Measurements from ENCODE around the gene CACYBP. TPM values are rescaled to one million over a fixed set of nuclear protein-coding genes. Genes with fewer than 3 reads are reported as not detected.

CACYBP gene
- total and polyA plus RNA-seq, 2 of the 8 experiments (the other 6 are each of a cell fraction or from before 2014, with no cell fraction given), result 28.3 to 247 TPM

- H3K9me3 ChIP-seq (ENCODE audit: insufficient read depth in 2 of 2, low read depth in 1 of 2, low read length in 1 of 2), result no peaks in the 10 kb centered on the region
- no peaks in the 10 kb centered on the region for H3K79me1 ChIP-seq (ENCODE audit: low read depth, low read length)
- no peak overlapping the region for H3K56ac ChIP-seq (replicated peaks; ENCODE audit: insufficient read length, low read depth, low read length)
- no peak overlapping the region for H3K4me2 ChIP-seq (ENCODE audit: insufficient read depth in 1 of 2, low read depth in 2 of 2, low read length in 2 of 2)
- no peak overlapping the region for H4K91ac ChIP-seq (replicated peaks; ENCODE audit: insufficient read length, low read length)
- no peaks in the 10 kb centered on the region for H4K20me1 ChIP-seq (replicated peaks in 1 of 2; ENCODE audit: control insufficient read depth in 1 of 2, insufficient read depth in 2 of 2, low read length in 2 of 2)
- H3K23ac ChIP-seq (ENCODE audit: insufficient read length), result no peak overlapping the region
- H3K27ac ChIP-seq (ENCODE audit: low read depth, low read length), result no peak overlapping the region
- FAIRE-seq (no peak), DNase-seq (ENCODE audit: low read depth in 1 of 2, low spot score in 2 of 2) (no peak)
- no peaks in the 10 kb centered on the region for H3K36me3 ChIP-seq (ENCODE audit: control insufficient read depth in 2 of 4, insufficient read depth in 4 of 4, low read length in 3 of 4)
- no peak overlapping the region for H2AFZ ChIP-seq (ENCODE audit: low read length)
- no peak overlapping the region for H3K18ac ChIP-seq (ENCODE audit: extremely low read depth, low read length)
- ChIA-PET CTCF (ENCODE audit: partially characterized antibody) (interaction anchor here (0.6 to 3.0 kb wide), 8 partner anchors 9 to 93 kb away, joined by 3 to 9 read pairs (median 4); no protein-coding TSS in a partner anchor), POLR2A (ENCODE audit: partially characterized antibody) (interaction anchor here (1.2 kb wide), 1 partner anchor 31 kb away, joined by 3 read pairs; the partner anchor contains the start of gene MRPS14)
- no peak overlapping the region for H3K4me3 ChIP-seq (ENCODE audit: extremely low read depth in 1 of 4, insufficient read depth in 2 of 4, low read depth in 3 of 4, low read length in 4 of 4)
- H2BK5ac ChIP-seq (ENCODE audit: low read depth, low read length), result no peak overlapping the region
- WGBS, 2 experiments (ENCODE audit: extremely low coverage in 1 of 2, insufficient coverage in 1 of 2, insufficient read length in 1 of 2, insufficient replicate concordance in 2 of 2, low coverage in 1 of 2, low lambda C conversion rate in 2 of 2, missing lambda C conversion rate in 1 of 2), result 98% methylated on average over 3 of the region's 3 CpGs; no CpG with 5 or more reads in 1 of the 2 experiments
- no peak overlapping the region for H2AK5ac ChIP-seq (ENCODE audit: low read depth, low read length)
- H2BK120ac ChIP-seq (replicated peaks; ENCODE audit: low read depth, low read length), result no peak overlapping the region
- H2BK20ac ChIP-seq (ENCODE audit: low read length), result no peak overlapping the region
- no peak overlapping the region for H3K14ac ChIP-seq (ENCODE audit: insufficient read length)
- H4K5ac ChIP-seq (ENCODE audit: insufficient read length, low read depth, low read length), result no peak overlapping the region
- no peak overlapping the region for H3K9ac ChIP-seq (replicated peaks in 1 of 4; ENCODE audit: extremely low read depth in 1 of 4, low read depth in 3 of 4, low read length in 3 of 4)
- H2BK15ac ChIP-seq (ENCODE audit: low read length), result no peak overlapping the region
- H3K4me1 ChIP-seq (replicated peaks in 1 of 4; ENCODE audit: control insufficient read depth in 3 of 4, insufficient read depth in 4 of 4, low read length in 3 of 4), result no peaks in the 10 kb centered on the region
- TF ChIP-seq ZNF274 (IDR thresholded peaks at IDR 0.05; ENCODE audit: borderline replicate concordance, extremely low read depth, low read length), result no peak
- TF ChIP-seq SIRT6 (IDR thresholded peaks at IDR 0.05; ENCODE audit: low read length), result no peak
- TF ChIP-seq TAF1 (IDR thresholded peaks at IDR 0.05; ENCODE audit: low read depth, low read length), result no peak
- TF ChIP-seq NANOG (IDR thresholded peaks at IDR 0.05; ENCODE audit: insufficient read depth, low read depth, low read length, poor library complexity, severe bottlenecking), result no peak
- TF ChIP-seq E2F6 (IDR thresholded peaks at IDR 0.05), result no peak
- no peak for TF ChIP-seq PHF8 (conservative IDR thresholded peaks at IDR 0.05; ENCODE audit: low read depth, low read length)
- TF ChIP-seq SIX5 (IDR thresholded peaks at IDR 0.05; ENCODE audit: low read depth, low read length), result no peak
- no peak for TF ChIP-seq RAD21 (IDR thresholded peaks at IDR 0.05 in 1 of 2, conservative IDR thresholded peaks at IDR 0.05 in 1 of 2; ENCODE audit: low read depth in 2 of 2, low read length in 2 of 2)
- TF ChIP-seq EGR1 (IDR thresholded peaks at IDR 0.05; ENCODE audit: borderline replicate concordance, low read depth, low read length), result no peak
- no peak for TF ChIP-seq MAFK (IDR thresholded peaks at IDR 0.05; ENCODE audit: low read depth, low read length)
- TF ChIP-seq YY1 (IDR thresholded peaks at IDR 0.05; ENCODE audit: low read depth, low read length), result no peak
- no peak for TF ChIP-seq KDM5A (IDR thresholded peaks at IDR 0.05; ENCODE audit: low read length)
- TF ChIP-seq CHD1 (IDR thresholded peaks at IDR 0.05; ENCODE audit: low read depth, low read length), result no peak
- no peak for TF ChIP-seq HDAC2 (IDR thresholded peaks at IDR 0.05; ENCODE audit: borderline replicate concordance in 1 of 2, low read depth in 2 of 2, low read length in 2 of 2)
- H2BK12ac ChIP-seq (ENCODE audit: low read depth, low read length), result no peak overlapping the region
- no peaks in the 10 kb centered on the region for H3K79me2 ChIP-seq (ENCODE audit: control insufficient read depth in 1 of 2, insufficient read depth in 2 of 2, low read length in 2 of 2)
- no peak overlapping the region for H3K4ac ChIP-seq (replicated peaks; ENCODE audit: insufficient read length, low read depth, low read length)
- H3K27me3 ChIP-seq (replicated peaks in 1 of 4; ENCODE audit: control insufficient read depth in 3 of 4, extremely low read depth in 1 of 4, insufficient read depth in 3 of 4, low read length in 3 of 4), result no peaks in the 10 kb centered on the region
- no peaks in the 10 kb centered on the region; the same call in 1 of the 2 replicates for H3K23me2 ChIP-seq (ENCODE audit: low read depth, low read length)
- no peak overlapping the region for H4K8ac ChIP-seq (ENCODE audit: extremely low read depth, insufficient read depth, low read length)
Measured at GRCh38 chr1:175054736-175055135, 55.0 kb downstream of the CACYBP start.
